Activated naive CD4-positive, alpha-beta T cell treated with anti-CD3 and anti-CD28 coated beads for 36 hours (primary cell): ENCODE data around the gene USP2. TPM values are rescaled to one million over a fixed set of nuclear protein-coding genes. Genes with fewer than 3 reads are reported as not detected.
A peak's percentile ranks its signal among the peaks of the same experiment; 100 is the strongest.

Experiments used
- CTCF ChIA-PET: fragments of 350-600 bp; sonication (Branson Sonifier 250); formaldehyde crosslinking; loops from one replicate; lab custom pipeline; 2021; ENCODE audit warnings: antibody characterized with exemption; lab: Charles Lee
- DNase-seq: peaks from one replicate; pipeline ENCODE4 v3.0.0-alpha.2; 2020
- H3K27ac Mint-ChIP-seq: one replicate; pipeline ENCODE4 v1.8.0; 2021; ENCODE audit warnings: mild to moderate bottlenecking, mixed read lengths
- H3K27me3 Mint-ChIP-seq: one replicate; pipeline ENCODE4 v1.8.0; 2021; ENCODE audit warnings: low read depth, mixed read lengths
- H3K36me3 Mint-ChIP-seq: one replicate; pipeline ENCODE4 v1.8.0; 2021; ENCODE audit warnings: low read depth, mixed read lengths
- H3K4me1 Mint-ChIP-seq: one replicate; pipeline ENCODE4 v1.8.0; 2021; ENCODE audit warnings: low read depth, mixed read lengths
- H3K4me3 Mint-ChIP-seq: one replicate; pipeline ENCODE4 v1.8.0; 2021; ENCODE audit warnings: mild to moderate bottlenecking, moderate library complexity, mixed read lengths
- H3K9me3 Mint-ChIP-seq: one replicate; pipeline ENCODE4 v1.8.0; 2021; ENCODE audit warnings: mixed read lengths
- intact Hi-C: fragments of 100-400 bp; cut with micrococcal nuclease; formaldehyde crosslinking; loops from one replicate; pipeline ENCODE4 v1.15.1; 2023
- total RNA-seq, 2 experiments: library from RNA; stranded (reverse); gene quantifications; one replicate each; pipeline ENCODE4 v1.2.3, GENCODE V29; 2021

Gene USP2
- total RNA-seq, 2 experiments from 2014 or later = 0.35 to 0.57 TPM

DNA sequence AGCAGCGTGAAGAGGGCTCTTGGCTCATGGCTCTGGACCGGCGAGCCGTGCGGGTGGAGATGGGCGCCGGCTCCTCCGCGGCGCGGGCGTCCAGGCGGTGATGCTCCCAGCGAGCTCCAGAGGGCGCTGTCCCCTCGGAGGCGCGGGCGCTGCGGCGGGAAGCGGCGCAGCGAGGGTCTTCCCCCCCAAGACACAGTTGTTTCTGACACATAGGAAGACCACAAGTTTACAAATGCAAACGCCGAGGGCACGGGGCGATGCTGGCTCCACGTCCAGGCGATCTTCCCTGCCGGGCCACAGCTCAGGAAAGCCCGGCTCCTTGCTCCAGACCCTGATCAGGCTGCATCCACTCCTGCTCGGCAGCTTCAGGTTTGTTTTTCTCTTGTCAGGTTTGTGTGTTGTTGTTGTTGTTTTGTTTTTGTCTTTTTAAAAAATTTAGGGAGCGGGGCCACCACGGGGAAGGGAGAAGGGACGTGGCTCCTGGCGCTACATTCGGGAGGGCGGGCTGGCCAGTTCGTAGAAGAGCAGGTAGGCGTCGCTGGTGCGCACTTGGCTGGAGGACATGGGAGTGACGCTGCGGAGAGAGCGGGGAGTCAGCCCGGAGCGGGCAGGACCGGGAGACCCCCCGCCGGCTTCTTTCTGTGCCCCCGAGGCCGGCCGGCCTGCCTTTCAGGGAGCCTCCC is 25.0 kb downstream of the USP2 start:
- H3K27ac Mint-ChIP-seq = no peak overlapping the region
- peaks cover 22% of the 10 kb centered on the region for H3K27me3 Mint-ChIP-seq
- intact Hi-C loops = loop anchor here (1.0 to 10.0 kb wide), 5 partner anchors 18 to 368 kb away; partner anchors contain the start of genes NECTIN1 and USP2
- H3K4me1 Mint-ChIP-seq = peaks cover 9% of the 10 kb centered on the region
- no peaks in the 10 kb centered on the region for H3K36me3 Mint-ChIP-seq
- DNase-seq = peak; percentile 84
- no peaks in the 10 kb centered on the region for H3K9me3 Mint-ChIP-seq
- peak overlapping the region; percentile 81 for H3K4me3 Mint-ChIP-seq
- CTCF ChIA-PET = interaction anchor here (0.5 to 4.8 kb wide), 32 partner anchors 8 to 753 kb away, joined by 3 to 132 read pairs (median 4); partner anchors contain the start of genes C1QTNF5, NECTIN1, RNF26 and USP2

DNA sequence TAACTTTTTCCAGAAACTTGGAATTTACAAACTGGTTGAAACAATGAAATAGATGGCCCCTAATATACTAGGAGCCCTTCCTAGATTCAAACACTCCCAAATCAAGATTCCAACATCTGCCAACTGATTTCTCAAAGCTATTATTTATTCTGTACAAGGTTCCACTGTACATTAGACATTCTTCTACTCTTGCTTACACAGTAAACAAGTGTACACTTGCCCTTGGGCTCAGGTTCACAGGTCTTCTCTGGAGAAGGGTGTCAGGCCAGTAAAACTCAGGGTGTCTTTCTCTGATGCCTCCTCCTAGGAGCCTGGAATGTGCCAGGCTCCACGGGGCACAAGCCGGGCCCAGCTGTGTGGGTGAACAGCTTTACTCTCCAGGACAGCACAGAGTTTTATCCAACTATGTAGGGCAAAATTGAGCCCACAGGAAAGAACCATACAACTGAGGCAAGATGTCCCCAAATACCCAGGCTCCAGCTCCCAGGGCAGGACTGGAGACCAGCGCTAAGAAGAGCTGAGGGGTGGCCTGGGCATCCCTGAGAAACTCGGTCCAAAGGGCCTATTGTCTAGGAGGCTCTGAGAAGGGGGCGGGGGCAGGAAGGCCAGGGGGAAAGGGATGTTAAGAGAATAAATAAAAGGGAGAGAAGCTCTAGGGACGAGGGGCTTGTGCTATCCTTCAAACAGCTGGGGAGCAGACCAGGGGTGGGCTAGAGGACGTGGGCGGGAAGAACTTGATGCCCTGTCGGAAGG is 26.2 kb downstream of the USP2 start:
- H3K4me3 Mint-ChIP-seq = no peak overlapping the region
- no peak overlapping the region for H3K27ac Mint-ChIP-seq
- peaks cover 5% of the 10 kb centered on the region for H3K4me1 Mint-ChIP-seq
- intact Hi-C loops = loop anchor here (10.0 kb wide), 1 partner anchor 370 kb away; the partner anchor contains the start of gene NECTIN1
- H3K27me3 Mint-ChIP-seq = peaks cover 27% of the 10 kb centered on the region
- CTCF ChIA-PET = interaction anchor here (0.6 to 4.8 kb wide), 17 partner anchors 10 to 374 kb away, joined by 3 to 132 read pairs (median 5); partner anchors contain the start of genes C1QTNF5, NECTIN1, RNF26 and USP2
- no peaks in the 10 kb centered on the region for H3K9me3 Mint-ChIP-seq
- no peaks in the 10 kb centered on the region for H3K36me3 Mint-ChIP-seq
- no peak for DNase-seq

DNA sequence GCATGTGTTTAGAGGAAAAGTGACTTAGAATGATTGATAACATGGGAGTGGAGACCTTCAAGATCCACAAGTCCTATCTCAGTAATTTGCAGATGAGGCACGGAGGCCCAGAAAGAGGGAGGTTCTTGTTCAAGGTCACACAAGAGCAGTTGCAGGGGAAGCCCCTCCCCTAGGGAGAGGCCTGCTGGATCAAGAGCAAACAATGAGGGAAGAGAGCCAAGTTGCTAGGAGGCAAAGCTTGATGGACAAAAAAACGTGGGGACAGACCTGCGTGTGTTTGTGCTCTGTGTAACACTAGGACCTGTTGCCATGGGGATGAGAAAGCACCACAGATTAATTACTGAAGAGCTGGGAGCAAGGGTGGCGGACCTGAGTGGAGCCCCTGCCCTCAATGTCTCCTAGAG is 28.6 kb downstream of the USP2 start:
- Mint-ChIP-seq H3K9me3 (no peaks in the 10 kb centered on the region), H3K4me1 (peaks cover 5% of the 10 kb centered on the region), H3K36me3 (no peaks in the 10 kb centered on the region), H3K4me3 (no peak overlapping the region), H3K27ac (no peak overlapping the region), H3K27me3 (peaks cover 31% of the 10 kb centered on the region)
- no peak for DNase-seq
- intact Hi-C loops = loop anchor here (10.0 kb wide), 1 partner anchor 372 kb away; the partner anchor contains the start of gene NECTIN1
- CTCF ChIA-PET = interaction anchor here (0.6 to 1.7 kb wide), 3 partner anchors 13 to 121 kb away, joined by 3 to 6 read pairs (median 3); no protein-coding TSS in a partner anchor

DNA sequence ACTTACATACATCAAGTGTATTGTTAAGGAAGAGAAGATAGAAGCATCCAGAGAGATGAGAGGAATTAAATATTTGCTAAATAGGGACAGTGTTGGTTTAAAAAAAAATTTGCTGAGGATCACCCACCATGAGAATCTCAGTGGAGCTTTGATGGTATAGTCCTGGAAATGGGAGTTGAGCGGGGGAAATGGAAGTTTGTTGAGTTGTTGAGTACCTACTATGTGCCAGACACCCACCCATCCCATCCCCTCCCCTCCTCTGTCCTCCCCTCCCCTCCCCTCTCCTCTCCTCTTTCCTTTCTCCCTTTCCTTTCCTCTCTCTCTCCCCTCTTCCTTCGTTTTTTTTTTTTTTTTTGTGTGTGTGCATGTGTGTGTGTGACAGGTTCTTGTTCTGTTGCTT is 30.3 kb downstream of the USP2 start:
- DNase-seq = no peak
- Mint-ChIP-seq H3K4me1 (peaks cover 2% of the 10 kb centered on the region), H3K27ac (no peak overlapping the region), H3K4me3 (no peak overlapping the region), H3K9me3 (no peaks in the 10 kb centered on the region), H3K27me3 (peaks cover 30% of the 10 kb centered on the region), H3K36me3 (no peaks in the 10 kb centered on the region)
- CTCF ChIA-PET = interaction anchor here (0.9 to 1.7 kb wide), 3 partner anchors 13 to 123 kb away, joined by 3 to 6 read pairs (median 6); no protein-coding TSS in a partner anchor
- intact Hi-C loops = loop anchor here (10.0 kb wide), 1 partner anchor 374 kb away; the partner anchor contains the start of gene NECTIN1

GRCh38 chr11:119350302-119350701 is 31.2 kb downstream of the USP2 start:
- intact Hi-C loops = loop anchor here (10.0 kb wide), 1 partner anchor 374 kb away; the partner anchor contains the start of gene NECTIN1
- no peaks in the 10 kb centered on the region for H3K4me1 Mint-ChIP-seq
- H3K27me3 Mint-ChIP-seq = peaks cover 28% of the 10 kb centered on the region
- no peaks in the 10 kb centered on the region for H3K36me3 Mint-ChIP-seq
- no peak for DNase-seq
- H3K9me3 Mint-ChIP-seq = no peaks in the 10 kb centered on the region
- CTCF ChIA-PET = interaction anchor here (0.9 to 1.6 kb wide), 3 partner anchors 12 to 26 kb away, joined by 3 to 6 read pairs (median 3); no protein-coding TSS in a partner anchor
- no peak overlapping the region for H3K4me3 Mint-ChIP-seq
- no peak overlapping the region for H3K27ac Mint-ChIP-seq

DNA sequence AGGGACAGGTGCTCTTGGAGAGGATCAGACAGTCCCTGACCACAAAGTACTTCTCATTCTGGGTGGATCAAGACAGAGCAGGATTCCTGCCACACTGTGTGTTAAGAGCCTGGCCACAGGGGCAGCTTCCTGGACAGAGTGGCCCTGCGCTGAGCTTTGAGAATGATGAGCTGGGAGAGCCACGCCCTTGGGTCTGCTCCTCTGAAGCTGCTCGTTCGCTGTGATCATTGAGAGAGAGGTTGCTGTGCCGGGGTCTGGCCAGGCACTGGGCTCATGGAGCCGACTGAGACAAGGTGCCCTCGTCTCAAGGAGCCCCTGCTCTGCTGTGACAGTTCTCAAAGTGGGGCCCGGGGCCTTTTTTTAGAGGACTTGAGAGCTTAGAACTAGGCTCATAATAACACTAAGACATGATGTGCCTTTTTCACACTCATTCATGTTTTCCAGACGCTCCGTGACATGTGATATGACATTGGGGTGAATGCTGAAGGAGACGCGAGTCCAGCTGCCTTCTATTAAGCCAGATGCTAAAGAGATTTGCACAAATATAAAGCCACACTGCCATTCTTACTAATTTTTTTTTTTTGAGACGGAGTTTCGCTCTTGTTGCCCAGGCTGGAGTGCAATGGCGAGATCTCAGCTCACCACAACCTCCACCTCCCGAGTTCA is 33.4 kb downstream of the USP2 start:
- DNase-seq = no peak
- CTCF ChIA-PET = interaction anchor here (0.6 to 2.0 kb wide), 5 partner anchors 8 to 333 kb away, joined by 3 to 10 read pairs (median 4); no protein-coding TSS in a partner anchor
- intact Hi-C loops = no loop called here
- no peaks in the 10 kb centered on the region for H3K36me3 Mint-ChIP-seq
- no peaks in the 10 kb centered on the region for H3K4me1 Mint-ChIP-seq
- no peaks in the 10 kb centered on the region for H3K9me3 Mint-ChIP-seq
- peaks cover 24% of the 10 kb centered on the region for H3K27me3 Mint-ChIP-seq
- no peak overlapping the region for H3K27ac Mint-ChIP-seq
- H3K4me3 Mint-ChIP-seq = no peak overlapping the region

DNA sequence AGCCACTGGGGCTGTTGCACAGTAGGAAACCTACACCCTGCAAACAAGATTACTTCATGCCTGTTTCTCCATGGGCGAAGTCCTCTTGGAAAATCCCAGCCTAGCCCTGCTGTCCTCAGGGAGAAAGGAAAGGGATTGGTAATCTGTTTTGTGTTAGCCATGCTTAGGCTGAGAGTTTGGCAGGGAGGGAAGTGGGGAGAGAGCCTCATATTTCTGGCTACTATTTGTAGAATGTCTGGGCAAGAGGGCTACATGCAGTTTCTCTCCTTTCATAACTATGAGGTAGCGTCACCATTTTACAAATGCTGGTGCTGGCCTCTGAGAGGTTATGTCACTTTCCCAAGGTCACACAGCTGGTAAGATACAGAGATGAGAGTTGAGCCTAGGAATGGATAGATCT is 34.2 kb downstream of the USP2 start:
- Mint-ChIP-seq H3K27ac (no peak overlapping the region), H3K4me3 (no peak overlapping the region), H3K4me1 (no peaks in the 10 kb centered on the region), H3K9me3 (no peaks in the 10 kb centered on the region), H3K36me3 (no peaks in the 10 kb centered on the region), H3K27me3 (peaks cover 22% of the 10 kb centered on the region)
- intact Hi-C loops = no loop called here
- CTCF ChIA-PET = interaction anchor here (1.3 to 2.0 kb wide), 3 partner anchors 9 to 382 kb away, joined by 3 to 10 read pairs (median 8); partner anchors contain the start of gene NECTIN1
- no peak for DNase-seq

DNA sequence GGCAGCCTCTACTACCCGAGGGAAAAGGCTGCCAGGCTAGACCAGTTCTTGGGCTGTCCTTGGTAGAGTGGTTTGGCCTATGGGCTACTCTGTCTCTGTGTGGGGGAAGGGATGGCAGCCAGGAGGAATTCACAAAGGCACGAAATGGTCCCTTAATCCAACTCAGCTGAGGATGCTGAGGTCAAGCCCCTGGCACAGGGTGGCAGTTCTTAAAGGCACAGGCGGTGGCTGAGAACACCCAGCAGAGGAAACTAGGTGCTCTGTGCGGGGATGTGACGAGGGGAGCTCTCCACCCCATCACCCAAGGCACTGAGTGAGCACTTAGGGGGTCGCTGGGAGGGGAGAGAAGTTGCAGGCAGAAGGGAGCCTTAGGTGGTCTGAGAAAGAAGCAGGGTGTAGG is 34.9 kb downstream of the USP2 start, which contains the start of gene MFRP:
Gene MFRP, minus strand, starts transcription at position 101 of the 400 bp plus-strand sequence. CDS start 192 bp downstream, outside the sequence.
- Mint-ChIP-seq H3K36me3 (no peaks in the 10 kb centered on the region), H3K4me3 (no peak within 1 kb of the TSS), H3K4me1 (no peaks in the 10 kb centered on the region), H3K27ac (no peak within 1 kb of the TSS), H3K27me3 (peaks cover 22% of the 10 kb centered on the region), H3K9me3 (no peaks in the 10 kb centered on the region)
- intact Hi-C loops = no loop called here
- DNase-seq = no peak
- CTCF ChIA-PET = interaction anchor here (1.3 kb wide), 1 partner anchor 383 kb away, joined by 3 read pairs; the partner anchor contains the start of gene NECTIN1

DNA sequence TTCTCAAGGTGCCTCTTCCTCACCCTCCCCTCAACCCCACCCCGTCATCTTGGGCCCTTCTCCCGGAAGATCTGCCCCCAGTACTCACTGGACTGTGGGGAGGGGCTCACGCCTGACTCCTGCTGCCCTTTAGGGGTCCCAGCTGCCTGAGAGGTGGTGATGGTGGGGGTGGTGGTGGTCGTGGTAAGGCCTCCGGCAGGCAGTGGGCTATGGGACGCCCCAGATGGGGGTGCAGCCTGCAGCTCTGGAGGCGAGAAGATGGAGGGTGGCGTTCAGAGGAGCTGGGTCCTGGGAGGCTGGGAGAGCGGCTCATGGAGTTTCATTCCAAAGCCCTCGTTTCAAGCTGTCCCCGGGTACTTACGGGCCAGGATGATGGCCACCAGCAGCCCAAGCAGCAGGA is 35.8 kb downstream of the USP2 start:
- H3K27me3 Mint-ChIP-seq = peaks cover 24% of the 10 kb centered on the region
- H3K27ac Mint-ChIP-seq = no peak overlapping the region
- H3K36me3 Mint-ChIP-seq = no peaks in the 10 kb centered on the region
- H3K4me3 Mint-ChIP-seq = no peak overlapping the region
- CTCF ChIA-PET = interaction anchor here (1.3 kb wide), 1 partner anchor 384 kb away, joined by 3 read pairs; the partner anchor contains the start of gene NECTIN1
- intact Hi-C loops = no loop called here
- no peaks in the 10 kb centered on the region for H3K9me3 Mint-ChIP-seq
- no peak for DNase-seq
- peaks cover 5% of the 10 kb centered on the region for H3K4me1 Mint-ChIP-seq

DNA sequence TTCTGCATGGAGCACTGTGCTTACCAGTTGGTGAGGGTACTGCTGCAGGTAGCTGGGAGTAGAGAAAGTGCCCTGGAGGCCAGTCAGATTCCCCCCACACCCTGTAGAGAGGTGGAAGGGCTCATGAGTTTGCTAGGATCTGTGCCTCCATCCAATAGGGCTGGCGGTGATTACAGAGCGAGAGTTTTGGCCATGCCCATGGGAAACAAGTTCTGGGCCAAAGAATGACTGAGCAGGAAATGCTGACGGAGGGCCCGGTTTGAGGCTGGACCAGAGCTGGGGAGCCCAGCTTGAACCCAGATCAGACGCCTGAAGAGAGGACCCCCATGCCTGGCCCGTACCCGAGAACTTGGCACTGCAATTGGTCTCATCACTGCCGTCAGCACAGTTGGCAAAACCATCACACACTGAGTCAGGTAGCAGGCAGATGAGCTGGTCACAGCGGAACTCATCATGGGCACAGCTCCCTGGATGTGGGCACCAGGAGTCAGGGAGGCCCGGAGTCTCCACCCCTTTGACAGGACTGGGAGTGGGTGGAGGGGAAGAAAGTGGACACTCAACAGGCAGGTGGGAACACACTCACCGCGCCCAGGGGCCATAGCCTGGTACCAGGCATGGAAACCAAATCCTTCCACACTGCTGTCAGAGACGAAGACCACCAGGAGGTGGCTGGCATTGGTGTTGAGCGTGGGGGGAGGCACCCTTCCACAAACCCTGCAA is 37.0 kb downstream of the USP2 start:
- no peak overlapping the region for H3K4me3 Mint-ChIP-seq
- CTCF ChIA-PET = interaction anchor here (0.8 kb wide), 1 partner anchor 12 kb away, joined by 4 read pairs; no protein-coding TSS in a partner anchor
- no peaks in the 10 kb centered on the region for H3K9me3 Mint-ChIP-seq
- no peaks in the 10 kb centered on the region for H3K36me3 Mint-ChIP-seq
- intact Hi-C loops = no loop called here
- peaks cover 6% of the 10 kb centered on the region for H3K4me1 Mint-ChIP-seq
- no peak for DNase-seq
- peaks cover 23% of the 10 kb centered on the region for H3K27me3 Mint-ChIP-seq
- no peak overlapping the region for H3K27ac Mint-ChIP-seq

DNA sequence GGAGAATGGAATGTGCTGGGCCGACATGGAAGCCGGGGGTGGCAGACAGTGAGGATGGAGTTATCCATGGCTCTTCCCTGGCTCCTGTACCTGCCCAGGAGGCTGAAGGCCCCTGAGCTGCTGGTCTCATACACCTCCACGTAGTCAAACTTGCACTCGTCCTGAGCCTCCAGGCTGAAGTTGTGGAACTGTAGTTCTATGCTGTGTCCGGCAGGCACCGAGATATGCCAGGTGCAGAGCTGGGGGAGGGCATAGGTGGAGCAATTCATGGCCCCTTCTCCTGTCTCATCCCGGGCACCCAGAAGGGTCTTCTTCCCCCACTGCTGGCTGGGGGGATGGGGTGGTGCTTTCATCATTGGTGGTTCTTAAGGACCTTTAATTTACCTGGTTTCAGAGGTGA is 37.8 kb downstream of the USP2 start:
- no peak for DNase-seq
- H3K27me3 Mint-ChIP-seq = peaks cover 29% of the 10 kb centered on the region
- H3K27ac Mint-ChIP-seq = no peak overlapping the region
- H3K4me3 Mint-ChIP-seq = no peak overlapping the region
- peaks cover 9% of the 10 kb centered on the region for H3K4me1 Mint-ChIP-seq
- intact Hi-C loops = no loop called here
- H3K36me3 Mint-ChIP-seq = no peaks in the 10 kb centered on the region
- CTCF ChIA-PET = interaction anchor here (1.1 to 1.3 kb wide), 2 partner anchors 13 to 18 kb away, joined by 3 to 4 read pairs; no protein-coding TSS in a partner anchor
- no peaks in the 10 kb centered on the region for H3K9me3 Mint-ChIP-seq
